Spinal cord (tissue), 10 donors: ENCODE measurements around the gene SRSF2. TPM values are rescaled to one million over a fixed set of nuclear protein-coding genes. Genes with fewer than 3 reads are reported as not detected.
A peak's percentile ranks its signal among the peaks of the same experiment; 100 is the strongest.

Experiments
- DNase-seq, 6 donors: peaks; one replicate each; pipeline versions ENCODE4 v3.0.0 to v3.0.0-alpha.2; 2013 to 2015; ENCODE audit warnings: low spot score in 6 of 6, low read depth in 4 of 6
- H3K27ac ChIP-seq: one replicate; pipeline ENCODE4 v1.5.1; 2013; ENCODE audit warnings: low read depth, low read length, control low read depth
- H3K27me3 ChIP-seq: one replicate; pipeline ENCODE4 v1.6.1; 2013; ENCODE audit warnings: low read length; ENCODE audit not compliant: control insufficient read depth, insufficient read depth
- H3K36me3 ChIP-seq: one replicate; pipeline ENCODE4 v1.6.1; 2013; ENCODE audit warnings: low read length; ENCODE audit not compliant: control insufficient read depth, insufficient read depth
- H3K4me1 ChIP-seq: one replicate; pipeline ENCODE4 v1.6.1; 2013; ENCODE audit warnings: low read length; ENCODE audit not compliant: control insufficient read depth, insufficient read depth
- H3K4me3 ChIP-seq: one replicate; pipeline ENCODE4 v1.5.1; 2013; ENCODE audit warnings: low read depth, low read length, control low read depth
- H3K9me3 ChIP-seq: one replicate; pipeline ENCODE4 v1.6.1; 2013; ENCODE audit warnings: low read length; ENCODE audit not compliant: control insufficient read depth, insufficient read depth
- WGBS: methylation state at CpG from one replicate; pipeline ENCODE4 v1.1.5; 2013; ENCODE audit warnings: missing lambda C conversion rate; ENCODE audit not compliant: insufficient coverage; 5-methylcytosine and 5-hydroxymethylcytosine counted together
- polyA plus RNA-seq, 2 donors: library from polyadenylated mRNA; unstranded; fragments of 120-200 nt; gene quantifications; one replicate each; pipeline ENCODE4 v1.2.1, GENCODE V29; 2013; ENCODE audit not compliant: insufficient read length in 2 of 2
- total RNA-seq, 2 donors: library from RNA; depleted of rRNA in 1 of 2; stranded (reverse); fragments of 120-200 nt in 1 of 2; fragments of >200 nt in 1 of 2; gene quantifications; one replicate each; pipeline versions ENCODE4 v1.2.3 to v1.2.4, GENCODE V29; 2013 to 2014
- donor health status: healthy.

SRSF2 gene
- total and polyA plus RNA-seq, 4 donors: 78.3 to 268 (median 213) TPM

DNA sequence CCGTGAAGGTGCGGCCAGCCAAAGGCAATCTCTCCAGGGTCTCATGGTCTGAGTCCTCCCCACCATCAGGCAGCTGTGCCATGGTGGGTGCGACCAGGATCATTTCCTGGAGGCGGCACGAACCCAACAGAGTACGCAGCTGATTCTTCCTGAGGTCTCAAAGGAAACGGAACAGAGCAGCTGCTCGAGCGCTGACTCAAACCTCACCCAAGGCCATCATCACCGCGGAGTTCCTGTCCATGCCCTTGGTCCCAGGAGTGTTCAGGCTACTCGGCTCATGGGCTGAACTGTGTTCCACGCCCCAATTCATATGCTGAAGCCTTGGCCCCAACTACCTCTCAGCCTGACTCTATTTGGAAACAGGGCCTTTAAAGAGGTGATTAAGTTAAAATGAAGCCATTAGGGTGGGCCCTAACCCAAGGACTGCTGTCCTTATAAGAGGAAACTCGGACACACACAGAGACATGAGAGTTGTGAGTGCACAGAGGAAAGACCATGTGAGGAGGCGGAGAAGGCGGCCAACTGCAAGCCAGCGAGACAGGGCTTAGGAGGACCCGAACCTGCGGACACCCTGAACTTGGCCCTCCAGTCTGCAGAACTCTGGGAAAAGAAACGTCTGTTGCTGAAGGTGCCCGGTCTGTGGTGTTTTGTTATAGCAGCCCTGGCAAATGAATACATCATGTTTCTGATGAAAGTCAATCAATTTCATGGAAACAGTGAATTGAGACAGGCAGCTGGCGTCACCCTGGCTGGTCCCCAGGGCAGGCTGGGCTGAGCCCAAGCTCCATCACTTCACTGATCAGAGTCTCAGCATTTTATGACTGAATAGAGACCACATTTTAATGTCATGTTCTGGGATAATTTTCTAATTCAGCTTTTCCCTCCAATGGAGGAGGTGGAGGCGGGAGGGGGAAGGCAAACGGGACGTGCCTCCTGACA lies 40.1 kb downstream of the SRSF2 start:
- peaks cover 8% of the 10 kb centered on the region for H3K36me3 ChIP-seq
- no peak overlapping the region for H3K4me3 ChIP-seq
- peaks cover 48% of the 10 kb centered on the region for H3K4me1 ChIP-seq
- H3K27ac ChIP-seq: peak overlapping the region; percentile 61
- H3K27me3 ChIP-seq: no peaks in the 10 kb centered on the region
- DNase-seq: no peak
- no peaks in the 10 kb centered on the region for H3K9me3 ChIP-seq
- 62% methylated on average over 23 of the region's 25 CpGs for WGBS

DNA sequence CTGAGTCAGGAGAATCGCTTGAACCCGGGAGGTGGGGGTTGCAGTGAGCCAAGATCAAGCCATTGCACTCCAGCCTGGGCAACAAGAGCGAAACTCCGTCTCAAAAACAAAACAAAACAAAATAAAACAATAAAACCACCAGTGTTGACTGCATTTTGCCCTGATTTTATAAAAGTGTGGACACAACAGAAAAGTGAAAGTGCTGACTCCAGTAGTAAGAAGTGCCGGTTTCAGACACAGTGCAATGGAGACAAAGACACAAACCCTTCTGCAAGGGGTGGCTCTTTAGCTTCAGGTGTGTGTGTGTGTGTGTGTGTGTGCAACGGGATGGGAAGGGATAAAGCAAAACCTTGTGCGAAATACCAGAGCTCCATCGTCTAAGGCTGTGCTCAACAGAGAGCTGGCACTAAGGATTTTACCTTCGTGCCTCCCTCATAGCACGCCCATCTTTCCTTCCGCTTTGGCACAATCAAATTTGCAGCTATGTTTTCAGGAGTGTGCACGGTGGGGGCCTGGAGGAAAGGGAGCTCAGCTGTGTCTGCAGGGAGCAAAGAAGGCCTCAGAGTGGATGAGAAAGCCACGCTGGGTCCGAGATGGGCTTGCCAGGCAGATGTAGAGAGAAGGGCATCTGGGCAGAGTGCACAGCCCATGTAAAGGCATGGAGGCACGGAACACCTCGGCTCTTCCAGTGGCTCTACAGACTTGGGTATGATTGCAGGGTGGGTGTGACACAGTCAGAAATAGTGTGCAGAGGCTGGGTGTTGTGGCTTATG lies 41.9 kb downstream of the SRSF2 start:
- Histone ChIP-seq H3K36me3 (peaks cover 5% of the 10 kb centered on the region), H3K9me3 (no peaks in the 10 kb centered on the region), H3K27me3 (no peaks in the 10 kb centered on the region), H3K4me1 (peaks cover 37% of the 10 kb centered on the region), H3K4me3 (no peak overlapping the region), H3K27ac (no peak overlapping the region)
- no peak for DNase-seq
- WGBS: 88% methylated on average over 6 of the region's 16 CpGs

DNA sequence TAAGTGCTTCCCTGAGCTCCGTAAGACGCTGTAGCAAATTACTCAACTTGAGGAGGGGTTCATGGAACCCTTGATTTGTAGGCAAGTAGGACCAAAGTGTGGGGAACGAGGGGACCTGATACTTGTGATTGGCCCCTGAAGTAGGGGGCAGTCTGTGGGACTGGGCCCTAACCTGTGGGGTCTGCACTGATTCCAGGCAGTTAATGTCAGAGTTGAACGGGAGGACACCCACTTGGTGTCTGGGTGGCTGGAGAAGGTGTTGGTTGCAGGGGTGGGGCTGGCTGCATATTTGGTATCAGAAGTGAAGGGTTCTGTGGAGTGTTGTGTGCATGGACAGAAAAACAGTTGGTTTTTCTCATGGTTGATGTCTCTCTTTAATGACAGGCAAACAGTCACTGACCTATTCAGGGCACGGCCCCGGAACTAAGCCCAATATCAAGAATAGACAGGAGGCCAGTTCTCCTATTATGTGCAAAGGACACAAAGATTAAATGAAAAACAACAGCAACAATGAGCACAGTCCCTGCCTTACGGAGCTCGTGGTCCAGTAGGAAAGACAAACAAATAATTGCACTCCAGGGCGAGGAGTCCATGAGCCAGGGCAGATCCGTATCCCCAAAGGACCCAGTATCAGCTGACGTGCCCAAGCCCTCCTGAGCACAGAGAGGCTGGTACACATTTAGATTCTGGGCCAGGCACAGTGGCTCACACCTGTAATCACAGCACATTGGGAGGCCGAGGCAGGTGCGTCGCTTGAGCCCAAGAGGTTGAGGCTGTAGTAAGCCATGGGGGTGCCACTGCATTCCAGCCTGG lies 45.5 kb downstream of the SRSF2 start:
- no peak for DNase-seq
- H3K27ac ChIP-seq: no peak overlapping the region
- WGBS: 83% methylated on average over 10 of the region's 14 CpGs
- peaks cover 37% of the 10 kb centered on the region for H3K4me1 ChIP-seq
- peaks cover 21% of the 10 kb centered on the region for H3K36me3 ChIP-seq
- H3K4me3 ChIP-seq: no peak overlapping the region
- no peaks in the 10 kb centered on the region for H3K9me3 ChIP-seq
- H3K27me3 ChIP-seq: no peaks in the 10 kb centered on the region

DNA sequence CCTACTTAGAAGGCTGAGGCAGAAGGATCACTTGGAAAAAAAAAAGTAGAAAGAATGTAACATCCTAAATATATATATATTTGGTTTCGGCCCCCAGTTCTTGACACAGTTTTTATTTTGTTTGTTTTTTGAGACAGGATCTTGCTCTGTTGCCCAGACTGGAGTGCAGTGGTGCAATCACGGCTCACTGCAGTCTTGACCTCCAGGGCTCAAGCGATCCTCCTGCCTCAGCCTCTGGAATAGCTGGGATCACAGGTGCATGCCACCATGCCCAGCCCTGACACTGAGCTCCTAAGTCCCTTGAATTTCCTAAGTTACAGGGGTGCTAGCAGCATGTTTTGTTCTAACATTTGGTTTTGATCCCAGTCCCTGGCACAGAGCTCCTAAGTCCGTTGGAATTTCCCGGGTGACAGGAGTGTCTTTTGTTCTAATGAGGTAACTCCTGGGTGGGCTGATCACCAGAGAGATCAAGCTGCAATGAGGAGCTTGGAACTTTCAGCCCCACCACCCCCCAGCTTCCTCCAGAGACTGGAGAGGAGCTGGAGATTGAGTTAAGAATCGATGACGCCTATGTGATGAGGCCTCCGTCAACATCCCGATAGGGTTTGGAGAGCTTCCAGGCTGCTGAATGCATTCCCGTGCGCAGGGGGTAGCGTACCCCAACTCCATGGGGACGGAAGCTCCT lies 46.4 kb downstream of the SRSF2 start:
- WGBS: 74% methylated on average over 12 of the region's 13 CpGs
- H3K9me3 ChIP-seq: no peaks in the 10 kb centered on the region

DNA sequence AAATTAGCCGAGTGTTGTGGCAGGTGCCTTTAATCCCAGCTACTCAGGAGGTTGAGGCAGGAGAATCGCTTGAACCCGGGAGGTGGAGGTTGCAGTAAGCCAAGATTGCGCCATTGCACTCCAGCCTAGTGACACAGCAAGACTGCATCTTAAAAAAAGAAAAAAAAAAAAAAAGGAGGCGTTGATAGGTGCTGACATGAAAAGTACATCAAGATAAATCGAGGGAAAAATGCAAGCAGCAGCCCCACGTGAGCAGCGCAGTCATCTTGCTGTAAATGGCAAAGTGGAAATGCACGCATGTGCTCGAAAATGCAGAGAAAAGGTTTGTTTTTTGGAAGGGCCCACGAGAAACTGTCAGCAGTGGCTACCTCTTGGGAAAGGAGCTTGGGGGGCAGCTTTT lies 47.3 kb downstream of the SRSF2 start:
- no peak overlapping the region for H3K27ac ChIP-seq
- peaks cover 36% of the 10 kb centered on the region for H3K4me1 ChIP-seq
- WGBS: 94% methylated on average over 8 of the region's 11 CpGs

More for the DNA sequence above, 46.4 kb downstream of the SRSF2 start:
- peaks cover 36% of the 10 kb centered on the region for H3K4me1 ChIP-seq
- H3K4me3 ChIP-seq: no peak overlapping the region
- no peak for DNase-seq
- no peaks in the 10 kb centered on the region for H3K27me3 ChIP-seq
- peaks cover 25% of the 10 kb centered on the region for H3K36me3 ChIP-seq
- no peak overlapping the region for H3K27ac ChIP-seq

DNA sequence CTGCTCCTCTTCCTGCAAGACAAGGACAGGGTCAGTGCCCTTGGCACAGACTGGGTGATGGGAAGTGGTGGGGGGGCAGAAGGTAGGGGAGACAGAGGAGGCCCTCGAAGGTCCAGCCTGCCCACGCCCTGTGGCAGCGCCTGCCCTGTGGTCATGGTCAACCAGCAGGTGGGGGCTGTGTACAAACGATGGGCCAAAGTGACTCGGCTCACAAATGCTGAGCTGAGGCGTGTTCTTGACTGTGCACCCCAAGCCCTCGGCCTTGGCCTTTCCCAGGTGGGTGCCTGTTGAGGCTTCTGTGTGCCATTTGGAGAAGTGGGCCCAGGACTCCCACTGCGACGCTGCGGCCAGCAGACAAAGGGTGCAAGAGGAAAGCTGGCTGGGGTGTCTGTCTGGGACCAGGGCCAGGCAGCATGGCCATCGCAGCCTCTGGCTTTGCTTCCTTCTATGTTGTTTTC lies 48.9 kb downstream of the SRSF2 start:
- no peak for DNase-seq
- Histone ChIP-seq H3K4me3 (no peak overlapping the region), H3K4me1 (peaks cover 48% of the 10 kb centered on the region), H3K36me3 (peaks cover 50% of the 10 kb centered on the region), H3K9me3 (no peaks in the 10 kb centered on the region), H3K27me3 (no peaks in the 10 kb centered on the region), H3K27ac (peak overlapping the region; percentile 54)
- 76% methylated on average over 11 of the region's 11 CpGs for WGBS

More for the DNA sequence above, 47.3 kb downstream of the SRSF2 start:
- Histone ChIP-seq H3K9me3 (no peaks in the 10 kb centered on the region), H3K27me3 (no peaks in the 10 kb centered on the region), H3K36me3 (peaks cover 33% of the 10 kb centered on the region), H3K4me3 (no peak overlapping the region)
- DNase-seq: no peak

DNA sequence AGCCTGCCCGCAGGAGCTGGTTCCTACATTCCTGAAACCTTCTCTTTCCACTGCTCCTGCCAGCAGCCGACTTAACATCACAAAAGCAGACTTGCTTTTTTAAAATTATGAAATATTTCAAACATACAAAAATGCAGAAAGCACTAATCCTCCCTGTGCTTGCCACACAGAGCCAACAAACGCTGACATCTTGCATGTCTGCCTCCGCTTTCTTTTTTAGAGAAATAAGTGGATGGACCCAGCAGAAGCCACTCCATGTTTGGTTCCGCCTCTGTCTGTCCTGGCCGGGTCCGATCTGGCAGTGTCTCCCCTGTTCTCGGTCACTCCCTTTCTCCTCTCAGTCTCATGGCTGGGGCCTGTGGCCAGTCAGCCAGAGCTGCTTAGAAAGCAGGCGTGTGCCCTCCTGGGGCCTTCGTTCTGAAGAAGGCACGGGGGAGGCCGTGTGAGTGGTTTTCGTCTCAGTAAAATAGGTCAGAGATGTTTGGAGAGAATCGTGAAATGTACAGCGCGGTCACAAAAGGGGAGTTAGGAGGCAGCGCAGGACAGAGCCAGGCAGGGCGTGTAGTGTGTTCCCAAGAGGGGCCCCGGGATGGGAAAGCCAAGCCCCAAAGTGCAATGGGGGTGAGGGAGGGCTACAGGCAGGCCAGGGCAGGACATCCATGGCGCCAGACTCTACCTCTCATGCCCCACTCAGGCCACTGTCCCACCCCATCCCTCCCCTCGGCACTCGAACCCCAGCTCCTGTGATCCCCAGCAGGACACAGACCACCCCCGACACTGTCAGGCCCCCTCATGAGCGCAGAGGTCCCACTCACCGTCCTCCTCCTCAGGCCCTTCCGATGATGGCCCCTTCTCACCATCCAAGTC lies 49.6 kb downstream of the SRSF2 start:
- H3K36me3 ChIP-seq: peaks cover 57% of the 10 kb centered on the region
- H3K4me1 ChIP-seq: peaks cover 55% of the 10 kb centered on the region
- no peaks in the 10 kb centered on the region for H3K9me3 ChIP-seq
- no peaks in the 10 kb centered on the region for H3K27me3 ChIP-seq
- peak overlapping the region; percentile 54 for H3K27ac ChIP-seq
- 61% methylated on average over 18 of the region's 26 CpGs for WGBS
- DNase-seq: peak in 1 of 6 donors; percentile 33
- H3K4me3 ChIP-seq: no peak overlapping the region

DNA sequence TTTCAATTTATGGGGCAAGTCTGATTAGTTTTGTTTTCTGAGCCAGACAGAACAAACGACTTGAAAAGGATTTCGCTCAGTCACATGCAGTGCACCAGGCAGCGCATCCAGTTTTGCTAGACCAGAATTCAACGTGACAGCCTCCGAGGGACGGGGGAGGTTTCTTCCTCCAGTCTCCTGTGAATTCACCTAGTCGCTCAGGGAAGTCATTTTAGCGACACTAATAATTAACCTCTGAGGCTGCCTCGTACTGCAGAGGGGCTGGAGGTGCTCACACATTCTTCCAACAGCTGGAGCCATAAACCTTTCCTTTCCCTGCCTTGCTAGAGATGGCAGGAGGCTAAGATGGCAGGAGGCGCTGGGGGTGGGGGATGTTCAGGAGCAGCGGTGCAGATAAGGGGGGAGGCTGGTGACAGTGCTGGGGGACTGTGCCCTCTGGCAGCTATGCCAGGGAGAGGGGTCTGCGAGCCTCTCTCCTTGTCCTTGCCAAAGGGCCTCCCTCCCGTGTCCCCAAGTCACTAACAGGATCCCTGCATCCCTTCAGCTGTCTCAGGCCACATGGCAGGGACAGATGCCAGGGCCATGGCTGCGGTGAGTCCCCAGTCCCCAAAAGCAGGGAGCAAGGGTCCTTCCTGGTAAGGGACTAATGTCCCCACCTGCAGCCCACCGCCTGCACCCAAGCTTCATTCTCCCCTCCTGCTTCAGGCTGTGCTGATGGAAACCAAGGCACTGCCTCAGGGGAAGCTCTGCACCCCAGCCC lies 50.4 kb downstream of the SRSF2 start:
- Histone ChIP-seq H3K27me3 (no peaks in the 10 kb centered on the region), H3K9me3 (no peaks in the 10 kb centered on the region), H3K4me3 (no peak overlapping the region), H3K27ac (peak overlapping the region; percentile 54), H3K36me3 (peaks cover 63% of the 10 kb centered on the region), H3K4me1 (peaks cover 62% of the 10 kb centered on the region)
- 48% methylated on average over 11 of the region's 15 CpGs for WGBS
- peak in 1 of 6 donors; percentile 54 for DNase-seq
